RKO (cell line): ENCODE measurements around the gene IFI44.

Experiments
- DNase-seq: peaks from one replicate; pipeline ENCODE4 v3.0.0-alpha.2; 2016; ENCODE audit warnings: low spot score

Gene IFI44

DNA sequence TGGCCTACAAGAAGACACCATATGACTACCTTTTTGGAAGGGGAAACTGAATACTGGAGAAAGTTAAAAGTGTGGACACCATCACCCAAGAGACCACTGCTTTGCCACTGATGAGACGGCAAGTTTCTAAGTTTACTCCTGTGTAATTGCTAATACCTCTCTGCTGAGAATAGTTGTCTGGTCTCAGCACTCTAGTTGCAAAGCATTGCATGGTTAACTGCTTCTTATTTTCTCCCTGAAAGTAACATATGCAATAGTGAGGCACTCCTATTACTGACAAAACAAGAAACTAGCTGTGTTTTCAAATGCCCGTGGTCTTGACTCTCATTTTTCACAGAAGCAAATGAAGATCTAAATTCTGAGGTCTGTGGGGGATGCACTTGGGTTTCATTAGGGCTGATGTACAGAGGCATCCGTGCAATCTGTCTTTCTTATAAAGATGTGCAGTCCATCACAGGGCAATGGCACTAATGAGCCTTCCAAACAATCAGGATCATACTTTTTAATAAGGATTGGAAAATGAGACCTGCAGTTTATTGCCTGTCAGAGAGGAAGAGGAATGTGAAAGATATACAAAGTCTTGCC, 62.9 kb downstream of the IFI44 start:
- DNase-seq: no peak

DNA sequence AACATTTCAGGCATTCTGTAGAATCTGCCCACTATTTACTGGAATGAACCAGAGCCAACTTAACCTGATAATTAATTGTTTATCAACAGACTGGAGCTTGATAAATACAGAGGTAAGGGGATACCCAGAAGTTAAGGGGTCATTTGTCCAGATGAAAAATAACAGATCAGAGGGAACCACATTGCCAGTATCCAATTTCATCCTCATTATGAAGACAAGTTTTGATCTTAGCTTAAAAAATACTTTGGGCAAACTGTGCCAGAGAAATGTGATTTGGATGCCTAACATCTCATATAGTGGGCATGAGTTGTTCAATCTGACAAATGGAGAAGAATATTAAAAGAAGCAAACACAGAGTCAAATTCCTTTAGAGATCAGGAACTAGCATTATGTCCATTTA, 63.7 kb downstream of the IFI44 start:
- DNase-seq: no peak
